GM12891 (cell line): ENCODE results near the gene YPEL5.
"Not testable (repeated sequence)": the region's sequence is repeated elsewhere in the genome, so short reads cannot be mapped to it uniquely, and the experiment has no call there.

Source experiments
- DNase-seq: peaks from one replicate; pipeline ENCODE4 v3.0.0; 2011; ENCODE audit warnings: low spot score; ENCODE audit not compliant: insufficient read length
- FAIRE-seq: peaks from 2 replicates; lab custom pipeline; 2011; peaks lifted over from hg19 to GRCh38; lab: Jason Lieb, UNC
- PAX5 ChIP-seq: IDR thresholded peaks from 2 replicates; pipeline ENCODE4 v1.6.1; 2011; ENCODE audit warnings: low read length, moderate library complexity, mild to moderate bottlenecking; ENCODE audit not compliant: insufficient read depth, severe bottlenecking
- POLR2A ChIP-seq: IDR thresholded peaks from 2 replicates; pipeline ENCODE4 v1.6.1; 2011; ENCODE audit warnings: low read depth, low read length, control low read depth
- POLR2AphosphoS5 ChIP-seq: IDR thresholded peaks from 2 replicates; pipeline ENCODE4 v1.6.1; 2011; ENCODE audit warnings: low read depth, low read length, control low read depth
- POU2F2 ChIP-seq: IDR thresholded peaks from 2 replicates; pipeline ENCODE4 v1.6.1; 2011; ENCODE audit warnings: low read depth, mild to moderate bottlenecking, control low read depth, low read length, moderate library complexity
- SPI1 ChIP-seq: IDR thresholded peaks from 2 replicates; pipeline ENCODE4 v1.6.1; 2011; ENCODE audit warnings: low read depth, low read length, control low read depth
- TAF1 ChIP-seq: IDR thresholded peaks from 2 replicates; pipeline ENCODE4 v1.6.1; 2011; ENCODE audit warnings: low read depth, low read length, control low read depth

YPEL5 gene

GRCh38 chr2:30136764-30137444 is 9.9 kb upstream of the YPEL5 start:
- DNase-seq (no peak), FAIRE-seq (no peak)
- TF ChIP-seq SPI1: no peak
- no peak for TF ChIP-seq POLR2AphosphoS5
- TF ChIP-seq TAF1: no peak
- TF ChIP-seq POU2F2: no peak
- no peak for TF ChIP-seq PAX5
- TF ChIP-seq POLR2A: no peak

GRCh38 chr2:30139131-30139870 is 7.5 kb upstream of the YPEL5 start:
- DNase-seq (no peak), FAIRE-seq (peak; percentile 76)
- TF ChIP-seq SPI1 (peak; percentile 45), POU2F2 (no peak)

GRCh38 chr2:30141136-30141535 is 5.7 kb upstream of the YPEL5 start:
- TF ChIP-seq POLR2A (no peak), POLR2AphosphoS5 (no peak), POU2F2 (no peak), SPI1 (no peak), PAX5 (no peak), TAF1 (no peak)
- no peak for DNase-seq
- no peak for FAIRE-seq

DNA sequence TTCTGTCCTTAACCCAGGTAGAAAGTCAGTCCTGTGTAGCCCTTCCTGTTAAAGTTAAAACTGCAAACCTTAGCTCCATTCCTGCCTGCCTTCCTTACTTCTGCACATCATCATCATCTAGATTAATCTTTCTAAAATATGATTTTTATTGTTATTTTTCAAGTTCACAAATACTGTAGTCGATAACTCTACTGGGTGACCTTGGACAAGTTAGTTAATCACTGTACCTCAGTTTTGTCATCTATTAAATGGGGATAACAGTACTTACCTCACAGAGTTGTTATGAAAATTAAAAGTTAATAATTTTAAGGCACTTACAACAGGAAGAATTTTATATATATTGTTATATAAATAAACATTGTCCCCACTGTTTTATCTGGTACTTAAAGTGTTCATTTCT is 2.5 kb upstream of the YPEL5 start:
- no peak for DNase-seq
- no peak for TF ChIP-seq PAX5
- no peak for TF ChIP-seq SPI1
- TF ChIP-seq POLR2AphosphoS5: no peak
- no peak for TF ChIP-seq POU2F2
- FAIRE-seq: no peak

GRCh38 chr2:30144951-30145350 is 1.9 kb upstream of the YPEL5 start:
- not testable (repeated sequence) for DNase-seq, FAIRE-seq

DNA sequence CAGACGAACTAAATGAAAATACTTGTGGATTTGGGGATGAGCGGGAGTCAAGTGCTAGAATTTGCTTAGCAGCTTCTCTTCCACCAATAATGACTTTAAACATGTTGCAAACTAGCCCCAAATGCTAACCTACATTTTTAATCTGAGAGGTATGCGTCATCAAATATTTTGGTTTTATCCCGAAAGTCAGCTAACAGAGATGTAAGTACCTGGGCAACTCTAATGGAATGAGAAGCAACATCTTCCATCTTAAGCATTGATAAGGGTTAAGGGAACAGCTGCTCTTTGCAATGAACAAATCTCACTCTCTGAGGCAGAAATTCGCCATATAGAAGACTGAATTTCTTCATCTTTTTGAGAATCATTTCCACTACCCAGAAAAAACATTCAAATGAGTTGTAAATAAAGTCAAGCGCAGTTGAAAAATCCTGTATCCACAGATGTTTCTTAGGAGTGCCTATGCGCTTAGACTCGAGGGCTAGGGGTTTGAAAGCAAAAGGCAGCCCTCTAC is 926 bp upstream of the YPEL5 start:
- DNase-seq (no peak), FAIRE-seq (peak; percentile 43)

GRCh38 chr2:30147196-30147714 is 448 bp downstream of the YPEL5 start:
- peak; percentile 26 for FAIRE-seq
- no peak for DNase-seq

More for the DNA sequence above, 926 bp upstream of the YPEL5 start:
- TF ChIP-seq PAX5 (no peak), POU2F2 (no peak), SPI1 (no peak), POLR2AphosphoS5 (no peak), TAF1 (no peak), POLR2A (no peak)

DNA sequence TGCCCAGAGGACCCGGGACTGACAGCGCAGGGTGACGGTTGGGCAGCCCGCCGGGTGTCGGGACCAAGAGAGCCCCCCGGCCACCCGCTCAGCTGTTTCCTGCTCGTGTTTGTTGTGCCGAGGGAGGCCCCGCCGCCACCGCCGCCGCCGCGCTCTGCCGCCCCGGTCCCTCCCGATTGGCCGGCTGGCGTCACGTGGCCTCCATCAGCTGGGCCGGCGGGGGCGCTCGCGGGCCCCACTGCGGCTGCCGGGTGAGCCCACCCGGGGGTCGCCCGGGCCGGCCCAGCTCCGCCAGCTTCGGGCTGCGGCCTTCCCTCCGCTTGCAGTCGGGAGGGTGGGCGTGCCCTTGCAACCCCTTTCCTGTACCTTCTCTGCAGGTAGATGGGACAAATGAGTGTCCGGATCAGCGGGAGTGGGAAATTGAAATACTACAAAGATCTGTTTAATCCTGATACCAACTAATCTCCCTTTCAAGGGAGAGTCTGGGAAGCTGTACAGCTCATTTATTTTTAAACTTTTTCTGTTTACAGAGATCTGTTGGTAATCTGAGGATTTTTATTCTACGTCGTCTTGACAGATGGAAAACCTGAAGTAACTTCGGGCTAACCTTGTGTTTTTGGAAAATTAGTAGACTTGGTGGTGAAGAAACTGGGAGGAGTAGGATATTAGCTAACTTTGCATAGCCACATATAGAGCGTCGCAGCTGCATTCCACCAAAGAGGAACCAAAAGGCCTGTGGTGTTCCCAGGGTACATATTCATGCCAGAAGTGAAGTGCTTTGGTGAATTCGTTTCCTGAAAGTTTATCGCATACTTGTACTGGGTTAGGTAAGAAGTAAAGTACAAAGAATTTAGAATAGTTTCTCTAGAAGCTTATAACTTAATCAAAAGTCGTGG is 1.2 kb downstream of the YPEL5 start:
- TF ChIP-seq POLR2A (no peak), TAF1 (0 out of 2 replicates have a peak, but pooled peaks have one; percentile 33), POLR2AphosphoS5 (no peak), SPI1 (no peak), POU2F2 (no peak; the same call in 1 of the 2 replicates)
- FAIRE-seq: peak; percentile 76

More at GRCh38 chr2:30147196-30147714, 448 bp downstream of the YPEL5 start:
- TF ChIP-seq POLR2A: 0 out of 2 replicates have a peak, but pooled peaks have one; percentile 17
- TF ChIP-seq SPI1: no peak

DNA sequence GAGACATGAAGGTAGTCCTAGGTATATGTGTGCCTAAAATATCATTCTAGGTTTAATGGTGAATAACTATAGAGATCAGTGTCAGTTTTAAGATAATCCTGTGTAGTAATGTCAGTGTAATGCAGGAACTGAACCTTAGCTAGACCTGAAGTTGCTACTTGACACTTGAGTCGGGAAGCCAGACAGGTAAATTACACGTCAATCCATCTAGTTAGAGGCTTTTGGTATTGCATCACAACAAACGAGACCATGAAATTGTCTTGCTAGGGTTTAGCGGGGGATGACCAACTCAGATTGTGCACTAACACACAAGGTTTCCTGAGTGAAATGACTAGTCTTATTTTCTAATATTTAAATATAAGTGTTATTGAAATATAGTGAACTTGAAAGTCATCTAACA is 2.0 kb downstream of the YPEL5 start:
- DNase-seq (no peak), FAIRE-seq (no peak)
- TF ChIP-seq SPI1 (no peak), PAX5 (no peak), POLR2A (no peak), POLR2AphosphoS5 (no peak), TAF1 (no peak), POU2F2 (no peak)

More for the DNA sequence above, 1.2 kb downstream of the YPEL5 start:
- peak; percentile 72 for DNase-seq
